ENCODE measurements around the gene NELL1. TPM values are rescaled to one million over a fixed set of nuclear protein-coding genes. Genes with fewer than 3 reads are reported as not detected.

NELL1 gene
- total RNA-seq, 1 experiment from 2014 or later, result not detected

DNA sequence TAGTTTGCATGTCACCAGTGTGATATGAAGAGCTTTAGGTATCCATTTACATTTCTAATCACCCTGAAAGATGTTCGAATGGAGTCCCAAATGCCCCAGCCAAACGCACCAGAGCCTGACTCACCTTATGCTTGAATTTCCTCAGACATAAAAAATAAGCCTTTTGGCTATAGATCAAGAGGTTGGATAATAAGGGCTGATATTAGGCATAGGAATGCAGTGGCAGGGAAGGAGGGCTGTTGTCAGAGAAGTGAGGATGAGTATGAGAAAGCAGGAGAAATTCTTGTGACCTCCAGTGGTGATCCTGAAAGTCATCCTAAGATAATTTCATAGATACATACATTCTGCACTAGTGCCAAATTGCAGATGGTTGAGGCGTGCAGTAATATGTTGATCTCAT is 264.6 kb downstream of the NELL1 start:
- Histone ChIP-seq H3K27ac (ENCODE audit: low read length) (no peak overlapping the region), H3K36me3 (ENCODE audit: control insufficient read depth, insufficient read depth, low read length) (no peaks in the 10 kb centered on the region), H3K4me1 (ENCODE audit: control insufficient read depth, insufficient read depth, low read length) (no peaks in the 10 kb centered on the region), H3K9me3 (ENCODE audit: control insufficient read depth, insufficient read depth, low read depth, low read length) (no peaks in the 10 kb centered on the region), H3K4me3 (ENCODE audit: low read depth in 2 of 2, low read length in 2 of 2) (no peak overlapping the region), H3K27me3 (ENCODE audit: control insufficient read depth, insufficient read depth, low read length) (no peaks in the 10 kb centered on the region)
- ChIA-PET CTCF (no interaction called here), POLR2A (no interaction called here)
- DNase-seq (ENCODE audit: low read depth, low spot score), result no peak
- in situ Hi-C loops (cut with HindIII; ENCODE audit: low pct_unique_long_range_greater_than_20kb, low sequenced_read_pairs), result no loop called here
- no peak for TF ChIP-seq SIN3A (IDR thresholded peaks at IDR 0.05; ENCODE audit: borderline replicate concordance, insufficient read depth, low read depth, low read length)
- TF ChIP-seq, protein P1, sequence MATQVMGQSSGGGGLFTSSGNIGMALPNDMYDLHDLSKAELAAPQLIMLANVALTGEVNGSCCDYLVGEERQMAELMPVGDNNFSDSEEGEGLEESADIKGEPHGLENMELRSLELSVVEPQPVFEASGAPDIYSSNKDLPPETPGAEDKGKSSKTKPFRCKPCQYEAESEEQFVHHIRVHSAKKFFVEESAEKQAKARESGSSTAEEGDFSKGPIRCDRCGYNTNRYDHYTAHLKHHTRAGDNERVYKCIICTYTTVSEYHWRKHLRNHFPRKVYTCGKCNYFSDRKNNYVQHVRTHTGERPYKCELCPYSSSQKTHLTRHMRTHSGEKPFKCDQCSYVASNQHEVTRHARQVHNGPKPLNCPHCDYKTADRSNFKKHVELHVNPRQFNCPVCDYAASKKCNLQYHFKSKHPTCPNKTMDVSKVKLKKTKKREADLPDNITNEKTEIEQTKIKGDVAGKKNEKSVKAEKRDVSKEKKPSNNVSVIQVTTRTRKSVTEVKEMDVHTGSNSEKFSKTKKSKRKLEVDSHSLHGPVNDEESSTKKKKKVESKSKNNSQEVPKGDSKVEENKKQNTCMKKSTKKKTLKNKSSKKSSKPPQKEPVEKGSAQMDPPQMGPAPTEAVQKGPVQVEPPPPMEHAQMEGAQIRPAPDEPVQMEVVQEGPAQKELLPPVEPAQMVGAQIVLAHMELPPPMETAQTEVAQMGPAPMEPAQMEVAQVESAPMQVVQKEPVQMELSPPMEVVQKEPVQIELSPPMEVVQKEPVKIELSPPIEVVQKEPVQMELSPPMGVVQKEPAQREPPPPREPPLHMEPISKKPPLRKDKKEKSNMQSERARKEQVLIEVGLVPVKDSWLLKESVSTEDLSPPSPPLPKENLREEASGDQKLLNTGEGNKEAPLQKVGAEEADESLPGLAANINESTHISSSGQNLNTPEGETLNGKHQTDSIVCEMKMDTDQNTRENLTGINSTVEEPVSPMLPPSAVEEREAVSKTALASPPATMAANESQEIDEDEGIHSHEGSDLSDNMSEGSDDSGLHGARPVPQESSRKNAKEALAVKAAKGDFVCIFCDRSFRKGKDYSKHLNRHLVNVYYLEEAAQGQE (IDR thresholded peaks at IDR 0.05; ENCODE audit: insufficient read depth in 1 of 2, low read depth in 2 of 2, low read length in 1 of 2), result no peak
- intact Hi-C loops (cut with micrococcal nuclease; ENCODE audit: unreplicated experiment), result no loop called here
- BruUV-seq (replicated peaks), result no TSS peak
- ATAC-seq, result no peak

DNA sequence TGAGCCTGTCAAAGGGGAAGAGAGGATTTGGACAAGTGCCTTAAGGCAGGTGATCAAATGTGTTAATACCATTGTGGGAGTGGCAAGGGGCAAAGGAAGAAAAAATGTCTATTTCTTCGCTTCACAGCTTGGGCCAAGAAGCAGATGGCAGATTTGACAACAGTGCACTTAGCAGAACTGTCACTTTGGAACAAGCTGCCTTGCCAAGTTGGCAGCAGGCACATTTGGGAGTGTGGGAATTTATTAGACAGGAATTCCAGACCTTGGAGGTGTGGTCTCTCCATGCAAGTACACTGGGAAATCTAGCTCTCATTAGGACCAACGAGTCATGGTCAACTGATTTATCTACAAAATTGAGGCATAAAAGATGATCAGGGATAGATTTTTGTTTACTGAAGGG is 265.1 kb downstream of the NELL1 start:
- TF ChIP-seq SIN3A (IDR thresholded peaks at IDR 0.05; ENCODE audit: borderline replicate concordance, insufficient read depth, low read depth, low read length), result no peak
- BruUV-seq (replicated peaks), result no TSS peak

DNA sequence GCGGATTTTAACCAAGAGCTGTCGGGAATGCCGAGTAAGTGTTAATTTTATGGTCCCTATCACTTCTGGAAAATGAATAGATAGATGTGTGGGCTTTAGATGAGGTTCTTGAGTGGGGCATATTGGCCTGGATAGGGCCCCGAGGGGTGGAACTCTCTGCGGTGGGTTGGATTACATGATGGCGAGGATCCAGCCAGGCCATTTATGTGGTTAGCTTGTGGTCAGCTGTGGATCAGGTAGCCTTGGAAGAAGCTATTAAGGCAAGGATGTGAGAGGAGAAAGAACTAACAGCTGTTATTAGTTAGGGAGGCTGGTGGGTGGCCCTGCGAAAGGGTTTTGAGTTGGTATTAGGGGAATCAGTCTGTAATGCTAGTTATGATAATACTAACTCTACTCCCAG is 268.4 kb downstream of the NELL1 start:
- ATAC-seq (no peak), DNase-seq (ENCODE audit: low read depth, low spot score) (no peak)
- Histone ChIP-seq H3K36me3 (ENCODE audit: control insufficient read depth, insufficient read depth, low read length) (no peaks in the 10 kb centered on the region), H3K9me3 (ENCODE audit: control insufficient read depth, insufficient read depth, low read depth, low read length) (no peaks in the 10 kb centered on the region), H3K4me3 (ENCODE audit: low read depth in 2 of 2, low read length in 2 of 2) (no peak overlapping the region), H3K4me1 (ENCODE audit: control insufficient read depth, insufficient read depth, low read length) (no peaks in the 10 kb centered on the region), H3K27me3 (ENCODE audit: control insufficient read depth, insufficient read depth, low read length) (no peaks in the 10 kb centered on the region), H3K27ac (ENCODE audit: low read length) (no peak overlapping the region)
- intact Hi-C loops (cut with micrococcal nuclease; ENCODE audit: unreplicated experiment) (no loop called here), in situ Hi-C loops (cut with HindIII; ENCODE audit: low pct_unique_long_range_greater_than_20kb, low sequenced_read_pairs) (no loop called here)
- TF ChIP-seq, protein P1 (IDR thresholded peaks at IDR 0.05; ENCODE audit: insufficient read depth in 1 of 2, low read depth in 2 of 2, low read length in 1 of 2), result no peak
- no peak for TF ChIP-seq POLR2AphosphoS5 (IDR thresholded peaks at IDR 0.05; ENCODE audit: low read depth, low read length)
- TF ChIP-seq TCF7L2 (IDR thresholded peaks at IDR 0.05; ENCODE audit: low read depth, low read length), result no peak
- no peak for TF ChIP-seq SIN3A (IDR thresholded peaks at IDR 0.05; ENCODE audit: borderline replicate concordance, insufficient read depth, low read depth, low read length)
- TF ChIP-seq, protein P2, sequence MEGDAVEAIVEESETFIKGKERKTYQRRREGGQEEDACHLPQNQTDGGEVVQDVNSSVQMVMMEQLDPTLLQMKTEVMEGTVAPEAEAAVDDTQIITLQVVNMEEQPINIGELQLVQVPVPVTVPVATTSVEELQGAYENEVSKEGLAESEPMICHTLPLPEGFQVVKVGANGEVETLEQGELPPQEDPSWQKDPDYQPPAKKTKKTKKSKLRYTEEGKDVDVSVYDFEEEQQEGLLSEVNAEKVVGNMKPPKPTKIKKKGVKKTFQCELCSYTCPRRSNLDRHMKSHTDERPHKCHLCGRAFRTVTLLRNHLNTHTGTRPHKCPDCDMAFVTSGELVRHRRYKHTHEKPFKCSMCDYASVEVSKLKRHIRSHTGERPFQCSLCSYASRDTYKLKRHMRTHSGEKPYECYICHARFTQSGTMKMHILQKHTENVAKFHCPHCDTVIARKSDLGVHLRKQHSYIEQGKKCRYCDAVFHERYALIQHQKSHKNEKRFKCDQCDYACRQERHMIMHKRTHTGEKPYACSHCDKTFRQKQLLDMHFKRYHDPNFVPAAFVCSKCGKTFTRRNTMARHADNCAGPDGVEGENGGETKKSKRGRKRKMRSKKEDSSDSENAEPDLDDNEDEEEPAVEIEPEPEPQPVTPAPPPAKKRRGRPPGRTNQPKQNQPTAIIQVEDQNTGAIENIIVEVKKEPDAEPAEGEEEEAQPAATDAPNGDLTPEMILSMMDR (IDR thresholded peaks at IDR 0.05), result no peak
- POLR2A ChIA-PET, result no interaction called here
- CTCF ChIA-PET, result no interaction called here
- no TSS peak for BruUV-seq (replicated peaks)

More for the DNA sequence above, 265.1 kb downstream of the NELL1 start:
- Histone ChIP-seq H3K36me3 (ENCODE audit: control insufficient read depth, insufficient read depth, low read length) (no peaks in the 10 kb centered on the region), H3K27me3 (ENCODE audit: control insufficient read depth, insufficient read depth, low read length) (no peaks in the 10 kb centered on the region), H3K4me3 (ENCODE audit: low read depth in 2 of 2, low read length in 2 of 2) (no peak overlapping the region), H3K27ac (ENCODE audit: low read length) (no peak overlapping the region), H3K4me1 (ENCODE audit: control insufficient read depth, insufficient read depth, low read length) (no peaks in the 10 kb centered on the region), H3K9me3 (ENCODE audit: control insufficient read depth, insufficient read depth, low read depth, low read length) (no peaks in the 10 kb centered on the region)
- in situ Hi-C loops (cut with HindIII; ENCODE audit: low pct_unique_long_range_greater_than_20kb, low sequenced_read_pairs), result no loop called here
- ChIA-PET POLR2A (no interaction called here), CTCF (no interaction called here)
- intact Hi-C loops (cut with micrococcal nuclease; ENCODE audit: unreplicated experiment), result no loop called here
- DNase-seq (ENCODE audit: low read depth, low spot score) (no peak), ATAC-seq (no peak)
